ENCODE measurements around the gene ARID3B. TPM values are rescaled to one million over a fixed set of nuclear protein-coding genes. Genes with fewer than 3 reads are reported as not detected.

The ARID3B gene
- total RNA-seq, 1 experiment from 2014 or later = 19.0 TPM

DNA sequence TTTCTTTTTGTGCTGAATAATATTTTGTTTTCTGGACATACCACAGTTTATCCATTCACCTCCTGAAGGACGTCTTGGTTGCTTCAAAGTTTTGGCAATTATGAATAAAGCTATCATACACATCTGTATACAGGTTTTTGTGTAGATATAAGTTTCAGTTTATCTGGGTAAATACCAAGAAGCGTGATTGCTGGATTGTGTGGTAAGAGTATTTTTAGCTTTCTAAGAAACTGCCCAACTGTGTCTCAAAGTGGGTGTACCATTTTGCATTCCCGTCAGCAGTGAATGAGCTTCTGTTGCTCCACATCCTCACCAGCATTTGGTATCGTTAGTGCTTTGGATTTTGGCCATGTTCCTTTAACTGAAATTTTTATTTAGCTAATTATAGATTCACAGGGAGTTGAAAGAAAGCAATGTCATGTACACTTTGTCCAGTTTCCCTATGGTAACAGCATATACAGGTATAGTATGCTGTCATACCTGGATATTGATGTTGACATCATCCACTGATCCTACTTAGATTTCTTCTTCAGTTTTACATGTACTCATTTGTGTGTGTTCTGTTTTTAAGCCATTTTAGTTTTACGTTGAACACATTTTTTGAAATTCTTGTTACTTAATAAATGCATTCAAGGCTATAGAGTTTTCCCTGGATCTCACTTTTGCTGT lies 11.9 kb downstream of the ARID3B start:
- no TSS peak for BruUV-seq (replicated peaks)
- Histone ChIP-seq H4K20me1 (ENCODE audit: low read length) (peaks cover 22% of the 10 kb centered on the region), H3K36me3 (ENCODE audit: low read depth, low read length) (peaks cover 23% of the 10 kb centered on the region), H2AFZ (ENCODE audit: low read length) (no peak overlapping the region), H3K4me1 (ENCODE audit: insufficient read depth, low read length) (no peaks in the 10 kb centered on the region), H3K4me2 (ENCODE audit: low read length) (no peak overlapping the region), H3K9me3 (ENCODE audit: low read length) (no peaks in the 10 kb centered on the region), H3F3A (ENCODE audit: low read length, unreplicated experiment) (no peaks in the 10 kb centered on the region), H3K9me2 (replicated peaks; ENCODE audit: low read length) (no peaks in the 10 kb centered on the region), H3K9ac (ENCODE audit: low read length) (no peak overlapping the region), H3K27ac (ENCODE audit: low read length) (no peak overlapping the region), H3K79me2 (ENCODE audit: low read length) (peaks cover 81% of the 10 kb centered on the region), H3K4me3 (ENCODE audit: low read length) (no peak overlapping the region), H3K27me3 (ENCODE audit: low read length) (no peaks in the 10 kb centered on the region)
- no peak for ATAC-seq
- ChIA-PET CTCF (interaction anchor here (0.6 kb wide), 1 partner anchor 28 kb away, joined by 4 read pairs; no protein-coding TSS in a partner anchor), POLR2A (ENCODE audit: unreplicated experiment) (no interaction called here)
- DNase-seq = no peak
- TF ChIP-seq EZH2 (IDR thresholded peaks at IDR 0.05; ENCODE audit: low read length, unreplicated experiment) (no peak), EZH2phosphoT487 (IDR thresholded peaks at IDR 0.05; ENCODE audit: borderline replicate concordance, low read length) (no peak)
- TF ChIP-seq, protein P1, sequence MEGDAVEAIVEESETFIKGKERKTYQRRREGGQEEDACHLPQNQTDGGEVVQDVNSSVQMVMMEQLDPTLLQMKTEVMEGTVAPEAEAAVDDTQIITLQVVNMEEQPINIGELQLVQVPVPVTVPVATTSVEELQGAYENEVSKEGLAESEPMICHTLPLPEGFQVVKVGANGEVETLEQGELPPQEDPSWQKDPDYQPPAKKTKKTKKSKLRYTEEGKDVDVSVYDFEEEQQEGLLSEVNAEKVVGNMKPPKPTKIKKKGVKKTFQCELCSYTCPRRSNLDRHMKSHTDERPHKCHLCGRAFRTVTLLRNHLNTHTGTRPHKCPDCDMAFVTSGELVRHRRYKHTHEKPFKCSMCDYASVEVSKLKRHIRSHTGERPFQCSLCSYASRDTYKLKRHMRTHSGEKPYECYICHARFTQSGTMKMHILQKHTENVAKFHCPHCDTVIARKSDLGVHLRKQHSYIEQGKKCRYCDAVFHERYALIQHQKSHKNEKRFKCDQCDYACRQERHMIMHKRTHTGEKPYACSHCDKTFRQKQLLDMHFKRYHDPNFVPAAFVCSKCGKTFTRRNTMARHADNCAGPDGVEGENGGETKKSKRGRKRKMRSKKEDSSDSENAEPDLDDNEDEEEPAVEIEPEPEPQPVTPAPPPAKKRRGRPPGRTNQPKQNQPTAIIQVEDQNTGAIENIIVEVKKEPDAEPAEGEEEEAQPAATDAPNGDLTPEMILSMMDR (conservative IDR thresholded peaks at IDR 0.05; ENCODE audit: low read depth, low read length) = no peak
- intact Hi-C loops (cut with micrococcal nuclease) = no loop called here

DNA sequence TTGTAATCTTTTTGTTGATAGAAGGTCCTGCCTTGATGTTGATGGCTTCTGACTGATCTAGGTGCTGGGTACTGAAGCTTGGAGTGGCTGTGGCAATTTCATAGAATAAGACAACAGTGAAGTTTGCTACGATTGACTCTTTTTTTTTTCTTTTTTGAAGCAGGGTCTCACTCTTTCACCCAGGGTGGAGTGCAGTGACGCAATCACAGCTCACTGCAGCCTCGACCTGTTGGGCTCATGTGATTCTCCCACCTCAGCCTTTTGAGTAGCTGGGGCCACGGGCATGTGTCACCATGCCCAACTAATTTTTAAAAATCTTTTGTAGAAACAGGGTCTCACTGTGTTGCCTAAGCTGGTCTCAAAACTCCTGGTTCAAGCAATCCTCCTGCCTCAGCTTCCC lies 14.2 kb downstream of the ARID3B start:
- DNase-seq (no peak), ATAC-seq (no peak)
- TF ChIP-seq, protein P1 (conservative IDR thresholded peaks at IDR 0.05; ENCODE audit: low read depth, low read length) = no peak
- TF ChIP-seq EZH2phosphoT487 (IDR thresholded peaks at IDR 0.05; ENCODE audit: borderline replicate concordance, low read length) (no peak), EZH2 (IDR thresholded peaks at IDR 0.05; ENCODE audit: low read length, unreplicated experiment) (no peak)
- ChIA-PET CTCF (no interaction called here), POLR2A (ENCODE audit: unreplicated experiment) (no interaction called here)
- BruUV-seq (replicated peaks) = no TSS peak
- Histone ChIP-seq H3K9ac (ENCODE audit: low read length) (no peak overlapping the region), H3K79me2 (ENCODE audit: low read length) (peaks cover 82% of the 10 kb centered on the region), H3K36me3 (ENCODE audit: low read depth, low read length) (peaks cover 13% of the 10 kb centered on the region), H3K4me1 (ENCODE audit: insufficient read depth, low read length) (no peaks in the 10 kb centered on the region), H3K9me3 (ENCODE audit: low read length) (no peaks in the 10 kb centered on the region), H3K9me2 (replicated peaks; ENCODE audit: low read length) (no peaks in the 10 kb centered on the region), H3K4me3 (ENCODE audit: low read length) (no peak overlapping the region), H3K4me2 (ENCODE audit: low read length) (no peak overlapping the region), H3K27me3 (ENCODE audit: low read length) (no peaks in the 10 kb centered on the region), H2AFZ (ENCODE audit: low read length) (no peak overlapping the region), H4K20me1 (ENCODE audit: low read length) (peaks cover 20% of the 10 kb centered on the region; the same call in 1 of the 2 replicates), H3K27ac (ENCODE audit: low read length) (no peak overlapping the region), H3F3A (ENCODE audit: low read length, unreplicated experiment) (no peaks in the 10 kb centered on the region)
- intact Hi-C loops (cut with micrococcal nuclease) = no loop called here

DNA sequence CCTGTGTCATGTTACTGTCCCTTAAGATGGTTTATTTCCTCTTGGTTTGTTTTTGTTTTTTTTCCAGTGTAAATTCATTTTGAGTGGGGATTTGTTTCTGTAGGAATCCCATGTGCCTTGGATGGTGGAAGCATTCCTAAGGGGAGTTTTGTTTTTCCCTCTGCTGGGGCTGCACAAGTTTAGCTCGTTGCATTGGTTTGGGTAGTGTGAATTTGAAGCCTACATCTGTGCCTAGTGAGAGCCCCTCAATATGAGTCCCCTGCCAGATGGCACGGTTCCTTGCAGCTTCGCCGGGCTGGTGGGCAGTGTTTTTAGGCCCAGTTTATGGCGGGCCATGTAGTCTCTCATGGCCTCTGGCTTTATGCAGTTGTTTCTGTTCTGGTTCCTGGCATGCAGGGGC lies 17.7 kb downstream of the ARID3B start:
- Histone ChIP-seq H2AFZ (ENCODE audit: low read length) (no peak overlapping the region), H3K79me2 (ENCODE audit: low read length) (peaks cover 85% of the 10 kb centered on the region), H3K4me1 (ENCODE audit: insufficient read depth, low read length) (no peaks in the 10 kb centered on the region), H3K27ac (ENCODE audit: low read length) (no peak overlapping the region), H3K27me3 (ENCODE audit: low read length) (no peaks in the 10 kb centered on the region), H3K4me2 (ENCODE audit: low read length) (no peak overlapping the region), H3K9me2 (replicated peaks; ENCODE audit: low read length) (no peaks in the 10 kb centered on the region), H3K4me3 (ENCODE audit: low read length) (no peak overlapping the region), H3K9me3 (ENCODE audit: low read length) (no peaks in the 10 kb centered on the region), H3F3A (ENCODE audit: low read length, unreplicated experiment) (peaks cover 4% of the 10 kb centered on the region), H3K9ac (ENCODE audit: low read length) (no peak overlapping the region), H4K20me1 (ENCODE audit: low read length) (peaks cover 22% of the 10 kb centered on the region), H3K36me3 (ENCODE audit: low read depth, low read length) (peaks cover 13% of the 10 kb centered on the region)
- intact Hi-C loops (cut with micrococcal nuclease) = no loop called here
- no peak for DNase-seq
- no TSS peak for BruUV-seq (replicated peaks)
- TF ChIP-seq EZH2 (IDR thresholded peaks at IDR 0.05; ENCODE audit: low read length, unreplicated experiment) = no peak
- no peak for TF ChIP-seq EZH2phosphoT487 (IDR thresholded peaks at IDR 0.05; ENCODE audit: borderline replicate concordance, low read length)
- TF ChIP-seq, protein P1 (conservative IDR thresholded peaks at IDR 0.05; ENCODE audit: low read depth, low read length) = no peak
- POLR2A ChIA-PET (ENCODE audit: unreplicated experiment) = no interaction called here
- no peak for ATAC-seq
- CTCF ChIA-PET = no interaction called here
